DND-41 (cell line): ENCODE measurements around the gene TXNDC5.

ENCODE experiments used
- ATAC-seq: fragments of 200-7000 bp; cut with Tn5 transposase; 3 replicates; pipeline ENCODE4 v1.9.1; 2021; ENCODE audit warnings: low read depth; ENCODE audit not compliant: insufficient read depth
- DNase-seq: peaks from one replicate; pipeline ENCODE4 v3.0.0-alpha.2; 2020
- H2AFZ ChIP-seq: 2 replicates; pipeline ENCODE4 v1.6.0; 2012; ENCODE audit warnings: low read depth, low read length
- H3K27ac ChIP-seq: 2 replicates; pipeline ENCODE4 v1.5.1; 2012; ENCODE audit warnings: low read length, inconsistent platforms
- H3K27me3 ChIP-seq: fragments of 200-600 bp; sonication (generic); 2 replicates; pipeline ENCODE4 v1.6.0; 2012; ENCODE audit warnings: low read length, mild to moderate bottlenecking, inconsistent platforms; ENCODE audit not compliant: insufficient read depth, poor library complexity
- H3K36me3 ChIP-seq: 2 replicates; pipeline ENCODE4 v1.5.1; 2012; ENCODE audit warnings: low read length, inconsistent platforms; ENCODE audit not compliant: insufficient read depth
- H3K4me1 ChIP-seq: 2 replicates; pipeline ENCODE4 v1.5.1; 2012; ENCODE audit warnings: mild to moderate bottlenecking, low read length; ENCODE audit not compliant: insufficient read depth
- H3K4me2 ChIP-seq: 2 replicates; pipeline ENCODE4 v1.6.0; 2012; ENCODE audit warnings: mild to moderate bottlenecking, moderate library complexity, low read length, inconsistent platforms; ENCODE audit not compliant: insufficient read depth
- H3K4me3 ChIP-seq, 2 experiments: fragments of 200-600 bp in 1 of 2; shearing (Covaris generic) in 1 of 2; 2 replicates each; pipeline ENCODE4 v1.5.1; 2012 to 2016; ENCODE audit warnings: inconsistent platforms in 2 of 2, low read length in 2 of 2, mild to moderate bottlenecking in 2 of 2, low read depth in 1 of 2, moderate library complexity in 1 of 2
- H3K79me2 ChIP-seq: 2 replicates; pipeline ENCODE4 v1.6.0; 2012; ENCODE audit warnings: low read length, inconsistent platforms; ENCODE audit not compliant: insufficient read depth
- H3K9ac ChIP-seq: 2 replicates; pipeline ENCODE4 v1.6.0; 2012; ENCODE audit warnings: low read depth, mild to moderate bottlenecking, inconsistent platforms, low read length, moderate library complexity
- H3K9me3 ChIP-seq: 2 replicates; pipeline ENCODE4 v1.5.1; 2012; ENCODE audit warnings: low read length, moderate library complexity, mild to moderate bottlenecking, inconsistent platforms; ENCODE audit not compliant: insufficient read depth, severe bottlenecking
- H4K20me1 ChIP-seq: 2 replicates; pipeline ENCODE4 v1.6.0; 2012; ENCODE audit warnings: low read length; ENCODE audit not compliant: insufficient read depth
- EZH2 ChIP-seq: IDR thresholded peaks from 3 replicates; pipeline ENCODE4 v1.6.1; 2012; ENCODE audit warnings: borderline replicate concordance, low read depth, mild to moderate bottlenecking, moderate library complexity, low read length, inconsistent platforms; ENCODE audit not compliant: severe bottlenecking
- TF ChIP-seq, protein P1 (sequence below): IDR thresholded peaks from 2 replicates; pipeline ENCODE4 v1.5.1; 2012; ENCODE audit warnings: borderline replicate concordance, low read length, moderate library complexity, mild to moderate bottlenecking; ENCODE audit not compliant: poor library complexity, severe bottlenecking; ENCODE audit errors: extremely low read depth

TXNDC5 gene

DNA sequence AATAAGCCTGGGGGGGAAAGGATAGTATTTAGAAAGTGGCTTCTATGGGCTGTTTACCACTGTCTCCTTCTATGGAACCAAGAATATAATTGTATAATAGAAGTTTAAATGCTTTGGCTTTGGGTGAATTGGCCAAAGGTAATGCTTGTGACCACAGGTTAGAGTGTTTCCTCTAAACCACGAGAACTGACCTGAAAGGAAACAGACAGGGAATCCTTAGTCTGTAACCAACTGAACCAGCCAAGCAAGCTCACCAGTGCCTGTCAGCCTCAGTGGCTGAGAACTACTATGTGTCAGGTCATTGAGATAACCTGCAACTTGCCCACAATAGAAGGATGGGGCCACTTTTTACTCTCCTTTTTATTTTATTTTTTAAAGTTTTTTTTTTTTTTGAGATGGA is 47.9 kb upstream of the TXNDC5 start:
- Histone ChIP-seq H3K4me1 (no peaks in the 10 kb centered on the region), H2AFZ (no peak overlapping the region), H3K9ac (no peak overlapping the region), H3K27me3 (no peaks in the 10 kb centered on the region), H3K79me2 (no peaks in the 10 kb centered on the region), H3K4me3 (no peak overlapping the region), H3K27ac (no peak overlapping the region), H3K36me3 (no peaks in the 10 kb centered on the region), H3K9me3 (no peaks in the 10 kb centered on the region), H4K20me1 (no peaks in the 10 kb centered on the region), H3K4me2 (no peak overlapping the region)
- ATAC-seq (no peak), DNase-seq (no peak)
- TF ChIP-seq EZH2, result no peak
- TF ChIP-seq, protein P1, sequence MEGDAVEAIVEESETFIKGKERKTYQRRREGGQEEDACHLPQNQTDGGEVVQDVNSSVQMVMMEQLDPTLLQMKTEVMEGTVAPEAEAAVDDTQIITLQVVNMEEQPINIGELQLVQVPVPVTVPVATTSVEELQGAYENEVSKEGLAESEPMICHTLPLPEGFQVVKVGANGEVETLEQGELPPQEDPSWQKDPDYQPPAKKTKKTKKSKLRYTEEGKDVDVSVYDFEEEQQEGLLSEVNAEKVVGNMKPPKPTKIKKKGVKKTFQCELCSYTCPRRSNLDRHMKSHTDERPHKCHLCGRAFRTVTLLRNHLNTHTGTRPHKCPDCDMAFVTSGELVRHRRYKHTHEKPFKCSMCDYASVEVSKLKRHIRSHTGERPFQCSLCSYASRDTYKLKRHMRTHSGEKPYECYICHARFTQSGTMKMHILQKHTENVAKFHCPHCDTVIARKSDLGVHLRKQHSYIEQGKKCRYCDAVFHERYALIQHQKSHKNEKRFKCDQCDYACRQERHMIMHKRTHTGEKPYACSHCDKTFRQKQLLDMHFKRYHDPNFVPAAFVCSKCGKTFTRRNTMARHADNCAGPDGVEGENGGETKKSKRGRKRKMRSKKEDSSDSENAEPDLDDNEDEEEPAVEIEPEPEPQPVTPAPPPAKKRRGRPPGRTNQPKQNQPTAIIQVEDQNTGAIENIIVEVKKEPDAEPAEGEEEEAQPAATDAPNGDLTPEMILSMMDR, result no peak

DNA sequence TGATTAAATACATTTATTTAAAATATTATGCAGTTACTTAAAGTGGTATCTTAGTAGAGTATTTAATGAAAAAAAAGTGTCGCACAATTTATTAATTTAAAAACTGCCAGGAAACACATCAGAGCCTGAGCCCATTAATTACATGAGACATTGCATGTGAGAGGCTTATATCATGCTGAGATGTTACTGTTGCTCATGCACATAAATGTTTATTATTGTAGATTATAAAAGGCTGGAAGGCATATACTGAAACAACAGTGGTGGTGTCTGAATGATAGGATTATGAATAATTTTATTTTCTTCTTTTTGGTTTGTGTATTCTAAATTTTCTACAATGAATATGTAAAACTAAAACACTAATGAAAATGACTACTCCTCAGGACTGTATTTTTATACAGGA is 45.7 kb upstream of the TXNDC5 start:
- H3K4me3 ChIP-seq, result no peak overlapping the region
- H3K4me1 ChIP-seq, result no peaks in the 10 kb centered on the region
- H3K27ac ChIP-seq, result no peak overlapping the region
- no peak overlapping the region for H2AFZ ChIP-seq
- no peak overlapping the region for H3K4me2 ChIP-seq
- no peaks in the 10 kb centered on the region for H3K36me3 ChIP-seq
- no peaks in the 10 kb centered on the region for H4K20me1 ChIP-seq
- DNase-seq (no peak), ATAC-seq (no peak)
- no peaks in the 10 kb centered on the region for H3K79me2 ChIP-seq
- no peak for TF ChIP-seq EZH2
- TF ChIP-seq, protein P1, result no peak
- no peaks in the 10 kb centered on the region for H3K27me3 ChIP-seq
- H3K9me3 ChIP-seq, result no peaks in the 10 kb centered on the region
- H3K9ac ChIP-seq, result no peak overlapping the region

DNA sequence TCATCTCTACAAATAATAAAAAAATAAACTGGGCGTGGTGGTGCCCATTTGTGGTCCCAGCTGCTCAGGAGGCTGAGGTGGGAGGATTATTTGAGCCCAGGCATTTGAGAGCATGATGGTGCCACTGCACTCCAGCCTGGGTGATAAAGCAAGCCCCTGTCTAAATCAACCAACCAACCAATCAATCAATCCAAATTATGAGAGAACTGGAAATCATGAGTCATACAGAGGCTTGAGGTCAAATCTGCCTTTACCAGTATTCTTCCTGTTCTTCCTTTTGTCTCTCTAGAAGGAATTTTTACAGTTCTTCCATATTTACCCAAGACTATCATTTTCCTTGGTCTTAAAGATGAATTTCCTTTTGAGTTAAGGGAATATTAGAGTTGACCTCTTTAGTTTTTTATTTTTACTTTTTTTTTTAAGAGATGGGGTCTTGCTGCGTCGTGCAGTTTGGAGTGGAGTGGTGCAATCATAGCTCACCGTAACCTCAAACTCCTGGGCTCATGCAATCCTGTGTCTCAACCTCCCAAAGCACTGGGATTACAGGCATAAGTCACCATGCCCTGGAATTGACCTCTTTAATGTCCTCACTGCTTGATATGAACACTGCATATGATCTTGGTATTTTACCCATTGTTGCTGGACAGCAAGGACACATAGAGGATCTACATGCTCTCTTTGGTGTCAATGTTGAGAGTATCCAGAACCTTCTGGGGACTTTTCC is 44.1 kb upstream of the TXNDC5 start:
- no peaks in the 10 kb centered on the region for H3K4me1 ChIP-seq
- no peak overlapping the region for H3K4me3 ChIP-seq
- H4K20me1 ChIP-seq, result no peaks in the 10 kb centered on the region
- H3K27me3 ChIP-seq, result no peaks in the 10 kb centered on the region
- no peak overlapping the region for H3K4me2 ChIP-seq
- H3K36me3 ChIP-seq, result no peaks in the 10 kb centered on the region
- DNase-seq (no peak), ATAC-seq (no peak)
- no peak overlapping the region for H2AFZ ChIP-seq
- TF ChIP-seq EZH2, result no peak
- TF ChIP-seq, protein P1, result no peak
- H3K27ac ChIP-seq, result no peak overlapping the region
- no peaks in the 10 kb centered on the region for H3K9me3 ChIP-seq
- no peaks in the 10 kb centered on the region for H3K79me2 ChIP-seq
- H3K9ac ChIP-seq, result no peak overlapping the region
